HUES48 (cell line): ENCODE measurements around the gene STK39.
A peak's percentile ranks its signal among the peaks of the same experiment; 100 is the strongest.

ENCODE experiments used
- H3K27ac ChIP-seq: one replicate; pipeline ENCODE4 v1.7.0; 2013; ENCODE audit warnings: low read depth, low read length, inconsistent platforms
- H3K27me3 ChIP-seq: 2 replicates; pipeline ENCODE4 v1.6.1; 2013; ENCODE audit warnings: mild to moderate bottlenecking, low read length; ENCODE audit not compliant: control insufficient read depth, insufficient read depth
- H3K36me3 ChIP-seq: 2 replicates; pipeline ENCODE4 v1.6.1; 2013; ENCODE audit warnings: low read length; ENCODE audit not compliant: control insufficient read depth, insufficient read depth
- H3K4me1 ChIP-seq: 2 replicates; pipeline ENCODE4 v1.6.1; 2013; ENCODE audit warnings: mild to moderate bottlenecking, low read length; ENCODE audit not compliant: control insufficient read depth, insufficient read depth
- H3K4me3 ChIP-seq: 2 replicates; pipeline ENCODE4 v1.5.1; 2013; ENCODE audit warnings: mild to moderate bottlenecking, low read depth, low read length
- H3K9ac ChIP-seq: 2 replicates; pipeline ENCODE4 v1.6.1; 2013; ENCODE audit warnings: mild to moderate bottlenecking, low read depth, low read length, moderate library complexity
- H3K9me3 ChIP-seq: 2 replicates; pipeline ENCODE4 v1.6.1; 2013; ENCODE audit warnings: low read length; ENCODE audit not compliant: control insufficient read depth, insufficient read depth

STK39 gene

GRCh38 chr2:168256448-168256847, 9.1 kb upstream of the STK39 start:
- Histone ChIP-seq H3K27ac (no peak overlapping the region), H3K4me1 (no peaks in the 10 kb centered on the region), H3K27me3 (no peaks in the 10 kb centered on the region), H3K36me3 (no peaks in the 10 kb centered on the region), H3K4me3 (no peak overlapping the region), H3K9ac (no peak overlapping the region), H3K9me3 (no peaks in the 10 kb centered on the region)

DNA sequence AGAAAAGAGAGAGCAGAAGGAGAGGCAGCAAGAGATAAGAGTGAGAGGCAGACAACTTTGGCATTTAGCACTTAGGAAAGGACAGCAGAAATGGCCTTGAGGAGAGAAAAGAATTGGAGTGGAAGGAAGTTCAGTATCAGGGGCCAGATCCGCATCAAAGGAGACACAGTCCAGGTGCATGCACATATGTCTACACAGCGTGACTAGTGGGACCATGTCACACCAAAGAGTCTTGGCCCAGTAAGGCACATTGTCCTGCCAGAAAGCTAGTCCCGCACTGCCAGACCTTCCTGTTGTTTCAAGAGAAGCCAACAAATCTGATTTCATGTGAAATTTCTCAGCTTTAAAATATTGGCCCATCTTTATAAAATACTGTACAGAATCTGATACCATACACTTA, 8.5 kb upstream of the STK39 start:
- H3K9ac ChIP-seq = no peak overlapping the region
- H3K36me3 ChIP-seq = no peaks in the 10 kb centered on the region
- no peaks in the 10 kb centered on the region for H3K9me3 ChIP-seq
- no peak overlapping the region for H3K27ac ChIP-seq
- H3K4me3 ChIP-seq = no peak overlapping the region
- no peaks in the 10 kb centered on the region for H3K4me1 ChIP-seq
- H3K27me3 ChIP-seq = no peaks in the 10 kb centered on the region

- Histone ChIP-seq H3K36me3 (no peaks in the 10 kb centered on the region), H3K27ac (no peak overlapping the region)
Measured at GRCh38 chr2:168255103-168255502, 7.7 kb upstream of the STK39 start.

GRCh38 chr2:168254158-168254935, 7.0 kb upstream of the STK39 start:
- H3K9ac ChIP-seq = no peak overlapping the region
- no peaks in the 10 kb centered on the region for H3K9me3 ChIP-seq
- H3K36me3 ChIP-seq = no peaks in the 10 kb centered on the region
- H3K27me3 ChIP-seq = no peaks in the 10 kb centered on the region
- H3K4me3 ChIP-seq = no peak overlapping the region
- H3K27ac ChIP-seq = no peak overlapping the region
- no peaks in the 10 kb centered on the region for H3K4me1 ChIP-seq

More at GRCh38 chr2:168255103-168255502, 7.7 kb upstream of the STK39 start:
- no peak overlapping the region for H3K4me3 ChIP-seq
- no peaks in the 10 kb centered on the region for H3K9me3 ChIP-seq
- no peaks in the 10 kb centered on the region for H3K4me1 ChIP-seq
- no peaks in the 10 kb centered on the region for H3K27me3 ChIP-seq
- no peak overlapping the region for H3K9ac ChIP-seq

GRCh38 chr2:168253379-168253778, 6.0 kb upstream of the STK39 start:
- Histone ChIP-seq H3K9me3 (no peaks in the 10 kb centered on the region), H3K4me1 (peaks cover 6% of the 10 kb centered on the region; the same call in 1 of the 2 replicates), H3K4me3 (no peak overlapping the region), H3K27me3 (no peaks in the 10 kb centered on the region), H3K27ac (no peak overlapping the region), H3K36me3 (no peaks in the 10 kb centered on the region), H3K9ac (no peak overlapping the region)

GRCh38 chr2:168252976-168253375, 5.6 kb upstream of the STK39 start:
- Histone ChIP-seq H3K4me1 (peaks cover 8% of the 10 kb centered on the region; the same call in 1 of the 2 replicates), H3K27me3 (no peaks in the 10 kb centered on the region), H3K9ac (no peak overlapping the region), H3K36me3 (no peaks in the 10 kb centered on the region), H3K27ac (no peak overlapping the region), H3K4me3 (no peak overlapping the region), H3K9me3 (no peaks in the 10 kb centered on the region)

- Histone ChIP-seq H3K4me3 (peak overlapping the region; percentile 81), H3K36me3 (no peaks in the 10 kb centered on the region), H3K9me3 (no peaks in the 10 kb centered on the region), H3K4me1 (peaks cover 40% of the 10 kb centered on the region), H3K27ac (peak overlapping the region; percentile 93), H3K27me3 (no peaks in the 10 kb centered on the region), H3K9ac (0 out of 2 replicates have a peak overlapping the region, but pooled peaks have one; percentile 5)
Measured at GRCh38 chr2:168246483-168247340, 683 bp downstream of the STK39 start.

DNA sequence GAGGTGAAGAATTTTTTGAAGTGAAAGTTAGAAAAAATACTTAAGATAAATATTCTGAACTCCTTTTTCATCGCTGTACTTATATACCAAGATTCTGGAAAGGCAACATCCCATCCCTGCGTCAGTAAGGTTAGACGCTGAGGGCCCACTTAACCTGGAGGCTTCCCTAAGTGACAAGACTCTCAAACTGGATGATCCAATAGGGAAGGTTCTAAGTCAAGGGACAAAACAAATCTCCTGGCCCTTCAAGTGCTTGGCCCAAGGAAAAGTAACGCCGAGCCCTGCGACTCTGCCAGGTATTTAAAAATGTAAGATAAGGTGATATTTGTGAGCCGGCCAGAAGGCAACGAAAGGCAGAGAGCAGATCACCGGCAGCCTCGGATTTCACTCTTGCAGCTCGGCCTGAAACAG, 1.3 kb downstream of the STK39 start:
- H3K4me3 ChIP-seq = peak overlapping the region; percentile 81
- peaks cover 46% of the 10 kb centered on the region for H3K4me1 ChIP-seq
- no peak overlapping the region for H3K27ac ChIP-seq
- 0 out of 2 replicates have a peak overlapping the region, but pooled peaks have one; percentile 5 for H3K9ac ChIP-seq
- H3K36me3 ChIP-seq = no peaks in the 10 kb centered on the region
- H3K27me3 ChIP-seq = no peaks in the 10 kb centered on the region
- no peaks in the 10 kb centered on the region for H3K9me3 ChIP-seq

GRCh38 chr2:168245074-168245825, 2.1 kb downstream of the STK39 start:
- H3K9me3 ChIP-seq = no peaks in the 10 kb centered on the region
- peaks cover 53% of the 10 kb centered on the region for H3K4me1 ChIP-seq
- H3K4me3 ChIP-seq = peak overlapping the region; percentile 17; the same call in 1 of the 2 replicates
- H3K27me3 ChIP-seq = no peaks in the 10 kb centered on the region
- no peak overlapping the region for H3K9ac ChIP-seq
- no peaks in the 10 kb centered on the region for H3K36me3 ChIP-seq
- no peak overlapping the region for H3K27ac ChIP-seq

DNA sequence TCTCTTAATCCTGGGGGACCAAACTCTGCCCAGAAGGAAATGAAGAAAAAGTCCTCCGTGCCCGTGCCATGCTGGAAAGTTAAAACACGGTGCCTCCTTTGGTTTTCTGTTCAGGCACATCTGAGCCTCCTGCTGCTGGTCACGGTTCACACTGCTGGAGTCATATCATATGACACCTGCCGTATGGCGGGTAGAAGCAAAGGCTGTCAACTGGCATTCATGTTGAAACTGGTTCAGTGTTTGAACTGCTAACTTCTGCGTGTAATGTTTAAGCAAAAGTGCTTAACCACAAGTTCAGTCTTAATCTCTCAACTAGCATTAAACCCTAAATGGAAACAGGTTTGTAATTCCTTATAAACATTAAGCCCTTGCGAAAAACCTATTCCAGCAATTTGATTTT, 3.1 kb downstream of the STK39 start:
- peaks cover 60% of the 10 kb centered on the region for H3K4me1 ChIP-seq
- no peak overlapping the region for H3K9ac ChIP-seq
- no peaks in the 10 kb centered on the region for H3K9me3 ChIP-seq
- no peaks in the 10 kb centered on the region for H3K27me3 ChIP-seq
- H3K27ac ChIP-seq = no peak overlapping the region
- H3K4me3 ChIP-seq = no peak overlapping the region
- H3K36me3 ChIP-seq = no peaks in the 10 kb centered on the region
